Measurements from ENCODE around the gene POU2AF1.

GRCh38 chr11:111339758-111340388 is 39.2 kb downstream of the POU2AF1 start:
- TF ChIP-seq EZH2phosphoT487 (conservative IDR thresholded peaks at IDR 0.05; ENCODE audit: low read length) (no peak), CTCF (IDR thresholded peaks at IDR 0.05; ENCODE audit: insufficient read depth, low read length, poor library complexity, severe bottlenecking) (no peak)
